K562 (cell line): ENCODE results near the gene RBFOX2. TPM values are rescaled to one million over a fixed set of nuclear protein-coding genes. Genes with fewer than 3 reads are reported as not detected.

Source experiments
- NCOA2 ChIP-seq, 2 experiments: fragments of 450-650 bp; IDR thresholded peaks; 2 replicates each; pipeline ENCODE4 v1.6.1; 2018; ENCODE audit warnings: mild to moderate bottlenecking in 2 of 2, moderate library complexity in 1 of 2; ENCODE audit not compliant: partially characterized antibody in 2 of 2
- SRSF3 ChIP-seq: fragments of 200-400 bp; formaldehyde crosslinking; IDR thresholded peaks from 2 replicates; pipeline ENCODE4 v1.6.1; 2016; ENCODE audit warnings: mild to moderate bottlenecking, low read length, moderate library complexity; ENCODE audit not compliant: insufficient read depth
- ZKSCAN1 ChIP-seq: fragments of 150-350 bp; IDR thresholded peaks from 2 replicates; pipeline ENCODE4 v1.6.1; 2016; ENCODE audit warnings: low read depth, low read length
- ZNF239 ChIP-seq: fragments of 250-450 bp; sonication (Bioruptor Pico); IDR thresholded peaks from 2 replicates; pipeline ENCODE4 v1.4.0; 2020; ENCODE audit warnings: mild to moderate bottlenecking
- ZNF444 ChIP-seq: fragments of 250-450 bp; sonication (Bioruptor Pico); IDR thresholded peaks from 2 replicates; pipeline ENCODE4 v1.4.0; 2020; ENCODE audit warnings: mild to moderate bottlenecking, moderate library complexity
- polyA plus RNA-seq, 8 experiments: library from polyadenylated mRNA; depleted of rRNA in 4 of 8; stranded (reverse) in 5 of 8; unstranded in 3 of 8; fragments of >200 nt; fragmentation: Nextera tagmentation in 2 of 8; fragmentation: Illumina TruSeq in 1 of 8; extraction: Ambion mirVana in 2 of 8; extraction: Trizol in 1 of 8; gene quantifications; 2 replicates each; pipeline versions ENCODE4 v1.2.1 to v1.2.3, GENCODE V29; 2011 to 2014; ENCODE audit warnings: inconsistent platforms in 1 of 8, missing spikeins in 1 of 8
- total RNA-seq, 7 experiments: library from RNA; depleted of rRNA in 6 of 7; stranded (reverse); fragments of >200 nt in 6 of 7; fragmentation: Illumina TruSeq in 2 of 7; extraction: Trizol in 2 of 7; gene quantifications; 2 replicates each; pipeline versions ENCODE4 v1.2.1 to v1.2.3, GENCODE V29; 2011 to 2021; ENCODE audit warnings: low replicate concordance in 1 of 7
- TF ChIP-seq, protein P1 (sequence below): fragments of 450-650 bp; IDR thresholded peaks from 2 replicates; pipeline ENCODE4 v1.6.1; 2016; ENCODE audit warnings: mild to moderate bottlenecking, moderate library complexity

The RBFOX2 gene
- total and polyA plus RNA-seq, 9 of the 15 experiments (the other 6 are each of a cell fraction or from before 2014, with no cell fraction given) = 5.8 to 24.8 (median 14.2) TPM

DNA sequence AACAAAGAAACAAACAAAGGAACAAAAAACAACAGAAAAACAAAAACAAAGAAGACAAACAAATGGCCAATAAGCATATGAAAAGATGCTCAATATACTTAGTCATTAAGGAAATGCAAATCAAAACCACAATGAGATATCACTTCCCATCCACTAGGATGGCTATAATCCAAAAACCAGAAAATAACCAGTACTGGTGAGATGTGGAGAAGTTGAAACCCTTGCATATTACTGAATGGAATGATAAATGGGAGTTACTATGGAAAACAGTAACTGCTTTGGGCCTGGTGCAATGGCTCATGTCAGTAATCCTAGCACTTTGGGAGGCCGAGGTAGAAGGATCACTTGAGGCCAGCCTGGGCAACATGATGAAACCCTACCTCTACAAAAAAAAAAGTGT lies 44.9 kb upstream of the RBFOX2 start (continued):
- TF ChIP-seq, protein P1, sequence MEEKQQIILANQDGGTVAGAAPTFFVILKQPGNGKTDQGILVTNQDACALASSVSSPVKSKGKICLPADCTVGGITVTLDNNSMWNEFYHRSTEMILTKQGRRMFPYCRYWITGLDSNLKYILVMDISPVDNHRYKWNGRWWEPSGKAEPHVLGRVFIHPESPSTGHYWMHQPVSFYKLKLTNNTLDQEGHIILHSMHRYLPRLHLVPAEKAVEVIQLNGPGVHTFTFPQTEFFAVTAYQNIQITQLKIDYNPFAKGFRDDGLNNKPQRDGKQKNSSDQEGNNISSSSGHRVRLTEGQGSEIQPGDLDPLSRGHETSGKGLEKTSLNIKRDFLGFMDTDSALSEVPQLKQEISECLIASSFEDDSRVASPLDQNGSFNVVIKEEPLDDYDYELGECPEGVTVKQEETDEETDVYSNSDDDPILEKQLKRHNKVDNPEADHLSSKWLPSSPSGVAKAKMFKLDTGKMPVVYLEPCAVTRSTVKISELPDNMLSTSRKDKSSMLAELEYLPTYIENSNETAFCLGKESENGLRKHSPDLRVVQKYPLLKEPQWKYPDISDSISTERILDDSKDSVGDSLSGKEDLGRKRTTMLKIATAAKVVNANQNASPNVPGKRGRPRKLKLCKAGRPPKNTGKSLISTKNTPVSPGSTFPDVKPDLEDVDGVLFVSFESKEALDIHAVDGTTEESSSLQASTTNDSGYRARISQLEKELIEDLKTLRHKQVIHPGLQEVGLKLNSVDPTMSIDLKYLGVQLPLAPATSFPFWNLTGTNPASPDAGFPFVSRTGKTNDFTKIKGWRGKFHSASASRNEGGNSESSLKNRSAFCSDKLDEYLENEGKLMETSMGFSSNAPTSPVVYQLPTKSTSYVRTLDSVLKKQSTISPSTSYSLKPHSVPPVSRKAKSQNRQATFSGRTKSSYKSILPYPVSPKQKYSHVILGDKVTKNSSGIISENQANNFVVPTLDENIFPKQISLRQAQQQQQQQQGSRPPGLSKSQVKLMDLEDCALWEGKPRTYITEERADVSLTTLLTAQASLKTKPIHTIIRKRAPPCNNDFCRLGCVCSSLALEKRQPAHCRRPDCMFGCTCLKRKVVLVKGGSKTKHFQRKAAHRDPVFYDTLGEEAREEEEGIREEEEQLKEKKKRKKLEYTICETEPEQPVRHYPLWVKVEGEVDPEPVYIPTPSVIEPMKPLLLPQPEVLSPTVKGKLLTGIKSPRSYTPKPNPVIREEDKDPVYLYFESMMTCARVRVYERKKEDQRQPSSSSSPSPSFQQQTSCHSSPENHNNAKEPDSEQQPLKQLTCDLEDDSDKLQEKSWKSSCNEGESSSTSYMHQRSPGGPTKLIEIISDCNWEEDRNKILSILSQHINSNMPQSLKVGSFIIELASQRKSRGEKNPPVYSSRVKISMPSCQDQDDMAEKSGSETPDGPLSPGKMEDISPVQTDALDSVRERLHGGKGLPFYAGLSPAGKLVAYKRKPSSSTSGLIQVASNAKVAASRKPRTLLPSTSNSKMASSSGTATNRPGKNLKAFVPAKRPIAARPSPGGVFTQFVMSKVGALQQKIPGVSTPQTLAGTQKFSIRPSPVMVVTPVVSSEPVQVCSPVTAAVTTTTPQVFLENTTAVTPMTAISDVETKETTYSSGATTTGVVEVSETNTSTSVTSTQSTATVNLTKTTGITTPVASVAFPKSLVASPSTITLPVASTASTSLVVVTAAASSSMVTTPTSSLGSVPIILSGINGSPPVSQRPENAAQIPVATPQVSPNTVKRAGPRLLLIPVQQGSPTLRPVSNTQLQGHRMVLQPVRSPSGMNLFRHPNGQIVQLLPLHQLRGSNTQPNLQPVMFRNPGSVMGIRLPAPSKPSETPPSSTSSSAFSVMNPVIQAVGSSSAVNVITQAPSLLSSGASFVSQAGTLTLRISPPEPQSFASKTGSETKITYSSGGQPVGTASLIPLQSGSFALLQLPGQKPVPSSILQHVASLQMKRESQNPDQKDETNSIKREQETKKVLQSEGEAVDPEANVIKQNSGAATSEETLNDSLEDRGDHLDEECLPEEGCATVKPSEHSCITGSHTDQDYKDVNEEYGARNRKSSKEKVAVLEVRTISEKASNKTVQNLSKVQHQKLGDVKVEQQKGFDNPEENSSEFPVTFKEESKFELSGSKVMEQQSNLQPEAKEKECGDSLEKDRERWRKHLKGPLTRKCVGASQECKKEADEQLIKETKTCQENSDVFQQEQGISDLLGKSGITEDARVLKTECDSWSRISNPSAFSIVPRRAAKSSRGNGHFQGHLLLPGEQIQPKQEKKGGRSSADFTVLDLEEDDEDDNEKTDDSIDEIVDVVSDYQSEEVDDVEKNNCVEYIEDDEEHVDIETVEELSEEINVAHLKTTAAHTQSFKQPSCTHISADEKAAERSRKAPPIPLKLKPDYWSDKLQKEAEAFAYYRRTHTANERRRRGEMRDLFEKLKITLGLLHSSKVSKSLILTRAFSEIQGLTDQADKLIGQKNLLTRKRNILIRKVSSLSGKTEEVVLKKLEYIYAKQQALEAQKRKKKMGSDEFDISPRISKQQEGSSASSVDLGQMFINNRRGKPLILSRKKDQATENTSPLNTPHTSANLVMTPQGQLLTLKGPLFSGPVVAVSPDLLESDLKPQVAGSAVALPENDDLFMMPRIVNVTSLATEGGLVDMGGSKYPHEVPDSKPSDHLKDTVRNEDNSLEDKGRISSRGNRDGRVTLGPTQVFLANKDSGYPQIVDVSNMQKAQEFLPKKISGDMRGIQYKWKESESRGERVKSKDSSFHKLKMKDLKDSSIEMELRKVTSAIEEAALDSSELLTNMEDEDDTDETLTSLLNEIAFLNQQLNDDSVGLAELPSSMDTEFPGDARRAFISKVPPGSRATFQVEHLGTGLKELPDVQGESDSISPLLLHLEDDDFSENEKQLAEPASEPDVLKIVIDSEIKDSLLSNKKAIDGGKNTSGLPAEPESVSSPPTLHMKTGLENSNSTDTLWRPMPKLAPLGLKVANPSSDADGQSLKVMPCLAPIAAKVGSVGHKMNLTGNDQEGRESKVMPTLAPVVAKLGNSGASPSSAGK = no peak
- TF ChIP-seq ZKSCAN1 = no peak
- no peak for TF ChIP-seq NCOA2 (IDR thresholded peaks at IDR 0.05; ENCODE audit: partially characterized antibody in 2 of 2)
- no peak for TF ChIP-seq SRSF3
- TF ChIP-seq ZNF239 (CRISPR knock-in tag) = no peak
- no peak for TF ChIP-seq ZNF444
